Hepatocyte (in vitro differentiated cells): ENCODE measurements around the gene PLEKHM3.

ENCODE experiments used
- EZH2 ChIP-seq: fragments of 200-600 bp; sonication (generic); IDR thresholded peaks from 2 replicates; pipeline ENCODE4 v1.6.1; 2016; ENCODE audit warnings: antibody characterized with exemption, mild to moderate bottlenecking, borderline replicate concordance
- EZH2phosphoT487 ChIP-seq: fragments of 200-600 bp; sonication (generic); IDR thresholded peaks from one replicate; pipeline ENCODE4 v1.6.1; 2018; ENCODE audit warnings: antibody characterized with exemption, mild to moderate bottlenecking, low read depth, moderate library complexity; ENCODE audit not compliant: unreplicated experiment, severe bottlenecking
- TF ChIP-seq, protein P1 (sequence below): fragments of 200-600 bp; sonication (generic); IDR thresholded peaks from 2 replicates; pipeline ENCODE4 v1.5.1; 2016; ENCODE audit warnings: antibody characterized with exemption, mild to moderate bottlenecking; ENCODE audit not compliant: poor library complexity

DNA sequence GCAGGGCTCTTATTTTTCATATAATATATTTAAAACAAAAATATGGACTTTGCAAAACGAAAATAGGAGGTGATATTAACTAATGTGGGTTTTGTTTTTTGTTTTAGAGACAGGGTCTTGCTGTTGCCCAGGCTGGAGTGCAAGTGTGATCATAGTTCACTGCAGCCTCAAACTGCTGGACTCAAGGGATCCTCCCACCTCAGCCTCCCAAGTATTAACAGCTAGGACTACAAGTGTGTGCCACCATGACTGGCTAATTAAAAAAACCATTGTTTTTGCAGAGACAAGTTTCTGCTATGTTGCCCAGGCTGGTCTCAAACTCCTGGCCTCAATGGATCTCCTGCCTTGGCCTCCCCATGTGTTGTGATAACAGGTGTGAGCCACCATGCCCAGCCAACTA, 185.2 kb downstream of the PLEKHM3 start:
- TF ChIP-seq, protein P1, sequence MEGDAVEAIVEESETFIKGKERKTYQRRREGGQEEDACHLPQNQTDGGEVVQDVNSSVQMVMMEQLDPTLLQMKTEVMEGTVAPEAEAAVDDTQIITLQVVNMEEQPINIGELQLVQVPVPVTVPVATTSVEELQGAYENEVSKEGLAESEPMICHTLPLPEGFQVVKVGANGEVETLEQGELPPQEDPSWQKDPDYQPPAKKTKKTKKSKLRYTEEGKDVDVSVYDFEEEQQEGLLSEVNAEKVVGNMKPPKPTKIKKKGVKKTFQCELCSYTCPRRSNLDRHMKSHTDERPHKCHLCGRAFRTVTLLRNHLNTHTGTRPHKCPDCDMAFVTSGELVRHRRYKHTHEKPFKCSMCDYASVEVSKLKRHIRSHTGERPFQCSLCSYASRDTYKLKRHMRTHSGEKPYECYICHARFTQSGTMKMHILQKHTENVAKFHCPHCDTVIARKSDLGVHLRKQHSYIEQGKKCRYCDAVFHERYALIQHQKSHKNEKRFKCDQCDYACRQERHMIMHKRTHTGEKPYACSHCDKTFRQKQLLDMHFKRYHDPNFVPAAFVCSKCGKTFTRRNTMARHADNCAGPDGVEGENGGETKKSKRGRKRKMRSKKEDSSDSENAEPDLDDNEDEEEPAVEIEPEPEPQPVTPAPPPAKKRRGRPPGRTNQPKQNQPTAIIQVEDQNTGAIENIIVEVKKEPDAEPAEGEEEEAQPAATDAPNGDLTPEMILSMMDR: no peak
- TF ChIP-seq EZH2 (no peak), EZH2phosphoT487 (no peak)
